Testis (tissue), 3 donors: ENCODE data around the gene SH3GL1. TPM values are rescaled to one million over a fixed set of nuclear protein-coding genes. Genes with fewer than 3 reads are reported as not detected.
A peak's percentile ranks its signal among the peaks of the same experiment; 100 is the strongest.

ENCODE experiments used
- DNase-seq: peaks from one replicate; pipeline ENCODE4 v3.0.0-alpha.2; 2019
- H3K27ac ChIP-seq, 2 donors: fragments of 200-600 bp; sonication (generic); one replicate each; pipeline ENCODE4 v1.5.1; 2019
- H3K27me3 ChIP-seq: fragments of 200-600 bp; sonication (generic); one replicate; pipeline ENCODE4 v1.5.1; 2019
- H3K36me3 ChIP-seq: fragments of 200-600 bp; sonication (generic); one replicate; pipeline ENCODE4 v1.5.1; 2017; ENCODE audit warnings: low read depth; ENCODE audit errors: missing control alignments
- H3K4me1 ChIP-seq: fragments of 200-600 bp; sonication (generic); one replicate; pipeline ENCODE4 v1.5.1; 2019
- H3K4me3 ChIP-seq, 2 donors: fragments of 200-600 bp; sonication (generic); one replicate each; pipeline ENCODE4 v1.5.1; 2017 to 2019
- H3K9me3 ChIP-seq: fragments of 200-600 bp; sonication (generic); one replicate; pipeline ENCODE4 v1.5.1; 2017
- POLR2A ChIP-seq: fragments of 450-650 bp; IDR thresholded peaks from one replicate; pipeline ENCODE4 v1.6.1; 2017; ENCODE audit warnings: antibody characterized with exemption, mild to moderate bottlenecking, moderate library complexity
- WGBS, 2 donors: methylation state at CpG; one replicate each; pipeline ENCODE4 v1.1.5; 2018; 5-methylcytosine and 5-hydroxymethylcytosine counted together
- intact Hi-C: fragments of 100-400 bp; cut with DNase I; formaldehyde crosslinking; loops from one replicate; pipeline ENCODE4 v1.15.1; 2023; ENCODE audit warnings: low total_unique reads
- polyA plus RNA-seq: library from polyadenylated mRNA; stranded (reverse); fragments of 350-450 nt; fragmentation: Illumina TruSeq; extraction: RNeasy Lipid Tissue Mini Kit (QIAGEN cat#74804); gene quantifications from one replicate; pipeline ENCODE4 v1.2.3, GENCODE V29; 2014; ENCODE audit warnings: low read depth, low replicate concordance; ENCODE audit not compliant: insufficient read depth
- total RNA-seq, 2 donors: library from RNA; depleted of rRNA; stranded (reverse); fragments of >200 nt; gene quantifications; one replicate each; pipeline ENCODE4 v1.2.3, GENCODE V29; 2016
- TF ChIP-seq, protein P1 (sequence below), 3 experiments: fragments of 450-650 bp in 2 of 3; fragments of 200-600 bp in 1 of 3; sonication (generic) in 1 of 3; IDR thresholded peaks; one replicate each; pipeline ENCODE4 v1.5.1; 2016 to 2019; ENCODE audit warnings: antibody characterized with exemption in 3 of 3, mild to moderate bottlenecking in 2 of 3, moderate library complexity in 1 of 3

The SH3GL1 gene
- total and polyA plus RNA-seq, 3 donors from 2014 or later = 41.6 to 53.4 (median 47.3) TPM

DNA sequence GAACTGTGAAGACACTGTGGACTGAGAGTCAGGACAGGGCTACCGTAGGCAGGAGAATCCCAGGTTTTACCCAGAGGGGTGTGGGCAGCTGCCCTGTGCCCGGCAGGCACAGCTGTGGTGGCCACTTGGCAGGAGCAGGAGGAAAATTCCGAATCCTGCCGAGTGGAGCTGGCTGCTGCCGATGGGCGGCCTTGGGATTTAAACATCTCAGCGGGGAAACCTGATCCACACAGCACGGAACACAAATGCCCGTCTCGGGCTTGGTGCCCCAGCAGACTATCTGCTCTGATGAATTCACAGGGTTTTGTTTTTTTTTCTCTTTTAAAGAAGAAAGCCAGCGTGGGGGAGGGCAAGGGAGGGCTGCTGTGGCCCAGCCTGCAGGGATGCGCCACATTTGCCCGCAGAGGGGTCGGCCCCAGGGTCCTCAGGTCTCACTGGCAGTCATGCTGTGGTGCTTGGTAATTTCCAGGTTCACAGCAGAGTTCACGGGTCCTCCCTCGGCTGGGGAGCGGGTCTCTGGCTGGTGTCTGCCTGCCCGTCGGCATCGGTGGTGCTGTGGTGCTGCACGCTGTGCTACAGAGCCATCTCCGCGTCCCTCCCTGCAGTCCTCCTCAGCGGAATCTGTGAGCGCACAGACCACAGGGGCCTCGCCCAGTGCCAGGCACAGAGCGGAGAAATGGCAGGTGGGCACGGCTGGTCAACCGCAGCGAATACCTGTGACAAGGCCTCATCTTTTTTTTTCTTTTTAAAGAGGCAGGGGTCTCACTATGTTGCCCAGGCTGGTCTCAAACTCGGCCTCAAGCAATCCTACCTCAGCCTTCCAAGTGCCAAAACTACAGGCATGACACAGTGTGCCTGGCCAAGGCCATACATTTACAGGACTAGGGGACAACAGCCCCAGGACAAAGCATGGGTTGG lies 28.8 kb downstream of the SH3GL1 start:
- intact Hi-C loops = no loop called here
- Histone ChIP-seq H3K4me1 (peaks cover 76% of the 10 kb centered on the region), H3K27me3 (no peaks in the 10 kb centered on the region), H3K9me3 (no peaks in the 10 kb centered on the region), H3K4me3 (no peak overlapping the region), H3K27ac (no peak overlapping the region), H3K36me3 (no peaks in the 10 kb centered on the region)
- no peak for TF ChIP-seq POLR2A
- TF ChIP-seq, protein P1, sequence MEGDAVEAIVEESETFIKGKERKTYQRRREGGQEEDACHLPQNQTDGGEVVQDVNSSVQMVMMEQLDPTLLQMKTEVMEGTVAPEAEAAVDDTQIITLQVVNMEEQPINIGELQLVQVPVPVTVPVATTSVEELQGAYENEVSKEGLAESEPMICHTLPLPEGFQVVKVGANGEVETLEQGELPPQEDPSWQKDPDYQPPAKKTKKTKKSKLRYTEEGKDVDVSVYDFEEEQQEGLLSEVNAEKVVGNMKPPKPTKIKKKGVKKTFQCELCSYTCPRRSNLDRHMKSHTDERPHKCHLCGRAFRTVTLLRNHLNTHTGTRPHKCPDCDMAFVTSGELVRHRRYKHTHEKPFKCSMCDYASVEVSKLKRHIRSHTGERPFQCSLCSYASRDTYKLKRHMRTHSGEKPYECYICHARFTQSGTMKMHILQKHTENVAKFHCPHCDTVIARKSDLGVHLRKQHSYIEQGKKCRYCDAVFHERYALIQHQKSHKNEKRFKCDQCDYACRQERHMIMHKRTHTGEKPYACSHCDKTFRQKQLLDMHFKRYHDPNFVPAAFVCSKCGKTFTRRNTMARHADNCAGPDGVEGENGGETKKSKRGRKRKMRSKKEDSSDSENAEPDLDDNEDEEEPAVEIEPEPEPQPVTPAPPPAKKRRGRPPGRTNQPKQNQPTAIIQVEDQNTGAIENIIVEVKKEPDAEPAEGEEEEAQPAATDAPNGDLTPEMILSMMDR (IDR thresholded peaks at IDR 0.05) = no peak
- WGBS, 2 donors = 57 to 78% methylated on average over 20 to 31 of the region's 31 CpGs
- peak; percentile 43 for DNase-seq

DNA sequence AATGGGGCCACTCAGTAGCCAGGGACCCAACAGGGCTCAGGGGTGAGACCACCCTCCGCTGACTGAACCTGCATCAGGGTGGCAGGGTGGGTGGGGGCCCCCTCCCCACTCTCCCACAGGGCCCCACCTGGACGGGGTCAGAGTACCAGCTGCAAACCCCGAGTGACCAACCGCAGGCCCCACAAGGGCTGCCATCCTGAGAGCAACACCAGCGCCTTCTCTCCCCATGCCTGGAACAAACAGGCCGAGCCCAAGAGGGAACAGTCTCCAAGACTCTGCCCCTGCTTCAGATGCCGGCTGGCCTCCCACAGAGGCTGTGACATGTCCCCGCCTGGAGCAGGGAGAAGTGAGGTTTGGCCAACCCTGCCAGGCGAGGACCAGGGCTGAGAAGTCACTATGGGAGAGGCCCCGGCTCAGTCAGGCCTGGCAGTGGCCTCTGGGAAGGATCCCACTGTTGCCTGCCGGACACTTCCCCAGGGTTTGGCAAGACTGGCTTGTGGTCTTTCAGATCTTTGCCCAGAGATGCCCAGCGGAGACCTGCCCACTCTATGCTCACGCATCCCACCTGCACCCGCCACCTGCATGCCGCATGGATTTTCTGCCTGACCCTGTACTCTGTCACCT lies 29.8 kb downstream of the SH3GL1 start:
- Histone ChIP-seq H3K36me3 (no peaks in the 10 kb centered on the region), H3K4me3 (no peak overlapping the region), H3K9me3 (no peaks in the 10 kb centered on the region), H3K4me1 (peaks cover 66% of the 10 kb centered on the region), H3K27me3 (no peaks in the 10 kb centered on the region), H3K27ac (no peak overlapping the region)
- DNase-seq = no peak
- 84 to 92% methylated on average over 10 to 15 of the region's 15 CpGs for WGBS, 2 donors
- intact Hi-C loops = no loop called here
- TF ChIP-seq, protein P1 (IDR thresholded peaks at IDR 0.05) = no peak
- TF ChIP-seq POLR2A = no peak

DNA sequence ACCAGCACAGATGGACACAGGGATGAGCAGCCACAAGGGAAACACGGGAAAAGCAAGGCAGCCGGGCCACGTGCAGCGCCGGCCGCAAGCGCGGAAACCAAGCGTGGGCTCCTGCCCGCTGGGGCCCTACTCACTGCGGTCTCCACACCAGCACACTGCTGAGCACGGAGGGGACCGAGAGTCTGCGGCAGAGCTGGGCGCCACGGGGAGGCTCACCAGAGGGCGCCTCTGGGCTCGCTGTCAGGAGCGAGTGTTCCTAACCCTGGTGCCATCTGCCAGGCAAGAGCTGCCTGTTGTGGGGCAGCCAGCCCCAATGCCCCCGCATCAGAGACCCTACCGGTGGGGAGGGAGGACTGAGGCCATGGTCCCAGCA lies 30.5 kb downstream of the SH3GL1 start:
- Histone ChIP-seq H3K36me3 (no peaks in the 10 kb centered on the region), H3K27ac (peak overlapping the region in 1 of 2 donors; percentile 50), H3K4me3 (no peak overlapping the region), H3K27me3 (no peaks in the 10 kb centered on the region), H3K4me1 (peaks cover 59% of the 10 kb centered on the region), H3K9me3 (no peaks in the 10 kb centered on the region)
- peak; percentile 33 for DNase-seq
- intact Hi-C loops = no loop called here
- no peak for TF ChIP-seq POLR2A
- TF ChIP-seq, protein P1 (IDR thresholded peaks at IDR 0.05) = peak in 1 of 3 experiments; percentile 18
- WGBS, 2 donors = 60% methylated on average over 21 of the region's 21 CpGs; no CpG with 5 or more reads in 1 of the 2 donors

DNA sequence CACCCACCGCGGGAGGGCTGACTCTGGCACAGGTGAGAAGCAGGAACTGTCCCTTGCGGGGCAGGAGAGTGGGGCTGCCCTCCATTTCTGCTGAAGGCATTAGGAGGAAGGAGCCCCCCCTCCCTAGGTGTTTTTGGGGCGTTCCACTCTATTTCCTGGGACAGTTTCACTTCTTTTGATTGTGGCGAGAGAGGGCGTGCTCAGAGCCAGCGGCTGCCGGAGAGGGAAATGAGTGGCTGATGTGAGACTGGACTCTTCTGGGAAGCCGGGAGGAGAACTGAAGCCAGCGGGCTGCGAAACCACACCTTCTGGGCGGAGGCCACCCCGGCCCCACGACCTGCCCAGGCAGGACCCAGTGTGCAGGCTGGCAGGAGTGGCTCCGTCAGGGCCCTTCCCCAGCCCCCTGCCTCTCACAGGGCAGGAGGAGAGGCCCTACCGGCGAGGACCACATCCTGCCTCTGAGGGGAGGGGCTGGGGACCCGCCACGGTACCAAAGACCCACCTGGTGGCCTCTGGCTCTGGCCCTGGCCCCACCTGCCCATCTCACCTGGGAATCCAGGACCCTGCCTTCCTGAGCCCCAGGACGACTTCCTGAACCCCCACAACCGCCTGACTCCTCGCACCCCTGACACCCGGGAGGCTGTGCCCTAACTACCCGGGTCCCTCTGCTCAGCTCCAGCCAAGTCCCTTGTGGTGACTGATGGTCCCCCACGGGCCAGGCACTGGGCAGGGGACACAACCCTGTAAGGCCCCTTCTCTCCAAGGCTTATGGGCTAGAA lies 31.0 kb downstream of the SH3GL1 start:
- peak overlapping the region; percentile 11 to 50 for H3K27ac ChIP-seq
- no peaks in the 10 kb centered on the region for H3K9me3 ChIP-seq
- H3K27me3 ChIP-seq = no peaks in the 10 kb centered on the region
- WGBS, 2 donors = 74 to 79% methylated on average over 16 to 25 of the region's 25 CpGs
- H3K36me3 ChIP-seq = no peaks in the 10 kb centered on the region
- peak; percentile 37 for DNase-seq
- peaks cover 54% of the 10 kb centered on the region for H3K4me1 ChIP-seq
- intact Hi-C loops = no loop called here
- H3K4me3 ChIP-seq = no peak overlapping the region
- TF ChIP-seq, protein P1 (IDR thresholded peaks at IDR 0.05) = no peak
- no peak for TF ChIP-seq POLR2A
